SK-N-SH (cell line): ENCODE results near the gene TAOK1. TPM values are rescaled to one million over a fixed set of nuclear protein-coding genes. Genes with fewer than 3 reads are reported as not detected.

ENCODE experiments used
- CTCF ChIA-PET: fragments of 300-600, 350-600 bp; formaldehyde crosslinking; extraction: SDS; loops from one replicate; lab custom pipeline; 2021; lab: Yijun Ruan, JAX
- POLR2A ChIA-PET: fragments of 350-600 bp; sonication (Branson Sonifier 250); formaldehyde crosslinking; extraction: SDS; loops from one replicate; lab custom pipeline; 2020; ENCODE audit warnings: antibody characterized with exemption, inconsistent platforms; lab: Yijun Ruan, JAX
- DNase-seq: peaks from one replicate; pipeline ENCODE4 v3.0.0; 2012
- H2AFZ ChIP-seq: fragments of 200-600 bp; sonication (generic); 2 replicates; pipeline ENCODE4 v1.8.1; 2016; ENCODE audit warnings: antibody characterized with exemption, mild to moderate bottlenecking, low read depth
- H3F3A ChIP-seq: fragments of 200-600 bp; sonication (generic); replicated peaks from 2 replicates; pipeline ENCODE3; 2016; ENCODE audit warnings: antibody characterized with exemption, mild to moderate bottlenecking; ENCODE audit not compliant: insufficient read depth
- H3K27ac ChIP-seq, 2 experiments: fragments of 200-500 bp in 1 of 2; fragments of 200-600 bp in 1 of 2; sonication (Bioruptor generic) in 1 of 2; sonication (generic), shearing (Covaris generic) in 1 of 2; 2 replicates each; pipeline versions ENCODE4 v1.5.1 to v1.6.1; 2014 to 2016; ENCODE audit warnings: low read depth in 2 of 2, inconsistent platforms in 1 of 2, low read length in 1 of 2, mild to moderate bottlenecking in 1 of 2, mixed read lengths in 1 of 2
- H3K27me3 ChIP-seq: fragments of 200-600 bp; sonication (generic), shearing (Covaris generic); 2 replicates; pipeline ENCODE4 v1.6.1; 2016; ENCODE audit warnings: mixed run types; ENCODE audit not compliant: insufficient read depth
- H3K36me3 ChIP-seq, 2 experiments: fragments of 200-500 bp in 1 of 2; fragments of 200-600 bp in 1 of 2; sonication (Bioruptor generic) in 1 of 2; sonication (generic) in 1 of 2; replicated peaks in 1 of 2; 2 replicates each; pipeline versions ENCODE3 to v1.5.1; 2014 to 2016; ENCODE audit warnings: low read length in 1 of 2, mild to moderate bottlenecking in 1 of 2; ENCODE audit not compliant: insufficient read depth in 2 of 2, control insufficient read depth in 1 of 2
- H3K4me1 ChIP-seq, 2 experiments: fragments of 200-500 bp in 1 of 2; fragments of 200-600 bp in 1 of 2; sonication (Bioruptor generic) in 1 of 2; sonication (generic), shearing (Covaris generic) in 1 of 2; 2 replicates each; pipeline versions ENCODE4 v1.5.1 to v1.6.1; 2014 to 2016; ENCODE audit warnings: low read depth in 1 of 2, low read length in 1 of 2, mixed run types in 1 of 2; ENCODE audit not compliant: insufficient read depth in 2 of 2, control insufficient read depth in 1 of 2
- H3K4me2 ChIP-seq: fragments of 200-600 bp; sonication (generic), shearing (Covaris generic); 2 replicates; pipeline ENCODE4 v1.6.1; 2017; ENCODE audit warnings: mixed run types
- H3K4me3 ChIP-seq, 2 experiments: fragments of 200-500 bp in 1 of 2; fragments of 200-600 bp in 1 of 2; sonication (Bioruptor generic) in 1 of 2; sonication (generic), shearing (Covaris generic) in 1 of 2; 2 replicates each; pipeline versions ENCODE4 v1.5.1 to v1.8.1; 2014 to 2016; ENCODE audit warnings: low read depth in 2 of 2, inconsistent platforms in 1 of 2, low read length in 1 of 2, mild to moderate bottlenecking in 1 of 2, mixed read lengths in 1 of 2, moderate library complexity in 1 of 2
- H3K79me2 ChIP-seq: fragments of 200-600 bp; sonication (generic); 2 replicates; pipeline ENCODE4 v1.8.1; 2017; ENCODE audit warnings: mild to moderate bottlenecking; ENCODE audit not compliant: insufficient read depth
- H3K9ac ChIP-seq: fragments of 200-600 bp; sonication (generic); 2 replicates; pipeline ENCODE4 v1.6.1; 2017; ENCODE audit warnings: mixed run types
- H3K9me2 ChIP-seq: fragments of 200-600 bp; sonication (generic); 2 replicates; pipeline ENCODE4 v1.6.1; 2017; ENCODE audit warnings: mixed run types
- H3K9me3 ChIP-seq: fragments of 200-600 bp; sonication (generic); 2 replicates; pipeline ENCODE4 v1.6.1; 2017; ENCODE audit warnings: mixed run types, mild to moderate bottlenecking, moderate library complexity
- H4K20me1 ChIP-seq: fragments of 200-600 bp; sonication (generic); 2 replicates; pipeline ENCODE4 v1.6.1; 2017; ENCODE audit warnings: mild to moderate bottlenecking, mixed run types; ENCODE audit not compliant: insufficient read depth
- EZH2phosphoT487 ChIP-seq: fragments of 200-600 bp; sonication (generic); IDR thresholded peaks from 2 replicates; pipeline ENCODE4 v1.6.1; 2017; ENCODE audit warnings: low read depth, mixed run types, mild to moderate bottlenecking, antibody characterized with exemption, moderate library complexity, borderline replicate concordance
- GABPA ChIP-seq: IDR thresholded peaks from 2 replicates; pipeline ENCODE4 v1.4.0; 2012; ENCODE audit warnings: low read depth, mild to moderate bottlenecking
- GATA2 ChIP-seq: sonication (generic); formaldehyde crosslinking; IDR thresholded peaks from 2 replicates; pipeline ENCODE4 v1.5.0; 2020; ENCODE audit warnings: mild to moderate bottlenecking, missing genetic modification reagents
- JUND ChIP-seq: IDR thresholded peaks from 2 replicates; pipeline ENCODE4 v1.4.0; 2012
- MEF2A ChIP-seq: IDR thresholded peaks from 2 replicates; pipeline ENCODE4 v1.4.0; 2012; ENCODE audit warnings: low read depth, borderline replicate concordance
- NFIC ChIP-seq: IDR thresholded peaks from 2 replicates; pipeline ENCODE4 v1.4.0; 2012; ENCODE audit warnings: borderline replicate concordance
- POLR2AphosphoS5 ChIP-seq: IDR thresholded peaks from 2 replicates; pipeline ENCODE4 v1.6.1; 2012; ENCODE audit warnings: low read depth, low read length
- RAD21 ChIP-seq: IDR thresholded peaks from 2 replicates; pipeline ENCODE4 v1.6.1; 2012; ENCODE audit warnings: mild to moderate bottlenecking, low read length
- TEAD4 ChIP-seq: IDR thresholded peaks from 2 replicates; pipeline ENCODE4 v1.4.0; 2012; ENCODE audit warnings: mild to moderate bottlenecking, borderline replicate concordance; ENCODE audit not compliant: insufficient read depth
- WGBS: methylation state at CpG from one replicate; pipeline ENCODE4 v1.1.6; 2017; ENCODE audit warnings: low lambda C conversion rate; 5-methylcytosine and 5-hydroxymethylcytosine counted together
- polyA plus RNA-seq, 3 experiments: library from polyadenylated mRNA; depleted of rRNA; stranded (reverse); fragments of >200 nt; gene quantifications; 2 replicates each; pipeline ENCODE4 v1.2.3, GENCODE V29; 2012
- TF ChIP-seq, protein P1 (sequence below): IDR thresholded peaks from 2 replicates; pipeline ENCODE4; 2012
- TF ChIP-seq, protein P2 (sequence below): IDR thresholded peaks from 2 replicates; pipeline ENCODE4 v1.6.1; 2012; ENCODE audit warnings: mild to moderate bottlenecking, low read depth, low read length, moderate library complexity
- TF ChIP-seq, protein P3 (sequence below): IDR thresholded peaks from 2 replicates; pipeline ENCODE4 v1.4.0; 2012; ENCODE audit warnings: low read depth

TAOK1 gene
- polyA plus RNA-seq, 1 of the 3 experiments (the other 2 are of a cell fraction): 5.9 TPM

DNA sequence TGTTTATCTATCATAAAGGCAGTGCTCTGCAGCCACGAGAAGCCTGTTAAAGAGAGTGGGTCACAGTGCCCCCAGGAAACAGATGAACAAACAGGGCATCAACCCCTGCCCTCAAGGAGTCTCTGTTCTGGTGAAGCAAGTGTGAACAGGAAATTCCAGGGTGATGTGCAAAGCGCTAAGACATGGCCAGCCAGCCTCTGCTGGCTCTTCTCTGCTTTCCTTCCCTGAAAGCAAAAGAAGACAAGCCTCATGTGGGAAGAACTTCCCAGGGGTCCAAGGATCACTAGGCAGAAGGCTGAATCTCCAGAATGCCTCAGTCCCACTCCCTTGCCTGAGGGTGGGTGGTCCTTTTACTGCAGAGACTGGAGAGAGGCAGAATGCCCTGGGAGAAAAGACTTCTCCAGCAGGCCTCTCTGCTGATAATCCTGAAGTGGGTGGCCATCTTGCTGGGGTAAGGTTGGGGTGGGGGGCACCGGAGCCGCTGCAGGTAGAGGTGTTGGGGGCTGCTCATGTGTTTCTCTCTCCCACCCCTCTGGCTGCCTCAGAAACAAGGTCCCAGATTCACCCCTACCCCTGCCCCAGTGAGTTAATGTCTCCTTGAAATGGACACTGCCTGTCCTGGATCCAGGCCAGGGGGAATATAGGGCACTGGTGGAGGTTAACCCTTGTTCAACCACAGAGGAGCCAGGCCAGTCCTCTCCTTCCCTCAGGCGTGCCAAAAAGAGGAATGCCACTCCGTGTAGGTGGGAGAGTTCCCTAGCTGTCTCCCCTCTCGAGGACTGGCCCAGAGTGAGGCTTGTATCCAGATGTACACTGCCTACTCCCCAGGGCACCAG lies 205.2 kb downstream of the TAOK1 start (continued):
- TF ChIP-seq, protein P1, sequence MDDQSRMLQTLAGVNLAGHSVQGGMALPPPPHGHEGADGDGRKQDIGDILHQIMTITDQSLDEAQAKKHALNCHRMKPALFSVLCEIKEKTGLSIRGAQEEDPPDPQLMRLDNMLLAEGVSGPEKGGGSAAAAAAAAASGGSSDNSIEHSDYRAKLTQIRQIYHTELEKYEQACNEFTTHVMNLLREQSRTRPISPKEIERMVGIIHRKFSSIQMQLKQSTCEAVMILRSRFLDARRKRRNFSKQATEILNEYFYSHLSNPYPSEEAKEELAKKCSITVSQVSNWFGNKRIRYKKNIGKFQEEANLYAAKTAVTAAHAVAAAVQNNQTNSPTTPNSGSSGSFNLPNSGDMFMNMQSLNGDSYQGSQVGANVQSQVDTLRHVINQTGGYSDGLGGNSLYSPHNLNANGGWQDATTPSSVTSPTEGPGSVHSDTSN: no peak
- TF ChIP-seq, protein P2, sequence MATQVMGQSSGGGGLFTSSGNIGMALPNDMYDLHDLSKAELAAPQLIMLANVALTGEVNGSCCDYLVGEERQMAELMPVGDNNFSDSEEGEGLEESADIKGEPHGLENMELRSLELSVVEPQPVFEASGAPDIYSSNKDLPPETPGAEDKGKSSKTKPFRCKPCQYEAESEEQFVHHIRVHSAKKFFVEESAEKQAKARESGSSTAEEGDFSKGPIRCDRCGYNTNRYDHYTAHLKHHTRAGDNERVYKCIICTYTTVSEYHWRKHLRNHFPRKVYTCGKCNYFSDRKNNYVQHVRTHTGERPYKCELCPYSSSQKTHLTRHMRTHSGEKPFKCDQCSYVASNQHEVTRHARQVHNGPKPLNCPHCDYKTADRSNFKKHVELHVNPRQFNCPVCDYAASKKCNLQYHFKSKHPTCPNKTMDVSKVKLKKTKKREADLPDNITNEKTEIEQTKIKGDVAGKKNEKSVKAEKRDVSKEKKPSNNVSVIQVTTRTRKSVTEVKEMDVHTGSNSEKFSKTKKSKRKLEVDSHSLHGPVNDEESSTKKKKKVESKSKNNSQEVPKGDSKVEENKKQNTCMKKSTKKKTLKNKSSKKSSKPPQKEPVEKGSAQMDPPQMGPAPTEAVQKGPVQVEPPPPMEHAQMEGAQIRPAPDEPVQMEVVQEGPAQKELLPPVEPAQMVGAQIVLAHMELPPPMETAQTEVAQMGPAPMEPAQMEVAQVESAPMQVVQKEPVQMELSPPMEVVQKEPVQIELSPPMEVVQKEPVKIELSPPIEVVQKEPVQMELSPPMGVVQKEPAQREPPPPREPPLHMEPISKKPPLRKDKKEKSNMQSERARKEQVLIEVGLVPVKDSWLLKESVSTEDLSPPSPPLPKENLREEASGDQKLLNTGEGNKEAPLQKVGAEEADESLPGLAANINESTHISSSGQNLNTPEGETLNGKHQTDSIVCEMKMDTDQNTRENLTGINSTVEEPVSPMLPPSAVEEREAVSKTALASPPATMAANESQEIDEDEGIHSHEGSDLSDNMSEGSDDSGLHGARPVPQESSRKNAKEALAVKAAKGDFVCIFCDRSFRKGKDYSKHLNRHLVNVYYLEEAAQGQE: no peak

DNA sequence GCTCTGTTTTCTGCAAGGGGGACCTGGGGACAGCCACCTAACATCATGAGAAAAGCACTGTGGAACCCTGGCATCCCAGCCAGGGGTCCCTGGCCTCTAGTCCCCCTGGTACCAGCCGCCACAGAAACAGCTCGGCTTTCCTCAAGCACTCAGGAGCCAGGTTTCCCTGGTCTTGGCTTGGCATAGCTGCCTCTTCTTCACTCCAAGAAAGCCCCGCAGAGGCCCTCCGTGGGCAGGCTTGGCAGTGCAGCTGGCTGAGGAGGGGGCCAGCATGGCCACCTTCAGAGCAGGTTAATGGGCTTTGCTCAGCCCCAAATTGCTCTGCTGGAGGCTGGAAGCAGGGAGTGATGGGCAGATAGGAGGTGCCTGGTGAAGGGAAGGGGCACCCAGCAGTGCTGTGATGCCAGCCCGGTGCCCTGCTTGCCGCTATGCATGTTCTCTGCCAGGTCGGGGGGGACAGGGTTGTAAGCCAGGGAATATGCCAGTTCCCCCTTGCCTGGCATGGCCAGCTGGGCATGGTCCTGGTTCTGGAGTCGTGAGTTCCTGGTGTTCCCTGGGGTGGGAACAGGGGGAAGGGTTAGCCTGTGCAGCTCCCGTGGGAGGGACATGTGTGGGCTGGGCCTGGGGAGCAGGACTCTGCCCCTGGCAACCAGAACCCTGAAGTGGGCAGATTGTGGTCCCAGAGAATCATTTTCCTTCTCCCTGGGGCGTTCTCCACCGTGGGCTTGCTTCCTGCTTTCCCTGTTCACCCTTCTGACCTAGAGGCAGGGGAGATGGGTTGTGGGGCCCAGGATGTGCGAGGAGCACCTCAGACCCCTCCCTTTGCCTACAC lies 206.0 kb downstream of the TAOK1 start:
- Histone ChIP-seq H3K9ac (no peak overlapping the region), H3F3A (peaks cover 15% of the 10 kb centered on the region), H3K36me3 (no peaks in the 10 kb centered on the region), H3K4me2 (0 out of 2 replicates have a peak overlapping the region, but pooled peaks have one; percentile 4), H2AFZ (no peak overlapping the region), H3K4me3 (peak overlapping the region in 1 of 2 experiments; percentile 89; a peak in 1 of 4 replicates), H3K27ac (peak overlapping the region in 1 of 2 experiments; percentile 91; a peak in 2 of 4 replicates), H4K20me1 (peaks cover 4% of the 10 kb centered on the region; the same call in 1 of the 2 replicates), H3K9me2 (no peaks in the 10 kb centered on the region)
- 77% methylated on average over 6 of the region's 12 CpGs for WGBS
- DNase-seq: no peak
- CTCF ChIA-PET: interaction anchor here (0.5 to 2.1 kb wide), 7 partner anchors 11 to 497 kb away, joined by 3 to 7 read pairs (median 3); no protein-coding TSS in a partner anchor
- no peak for TF ChIP-seq JUND
- TF ChIP-seq GATA2 (CRISPR knock-in tag): peak; percentile 51; the same call in 1 of the 2 replicates
- TF ChIP-seq, all 33 proteins: peak for 1
- peaks cover 19 to 57% of the 10 kb centered on the region in 2 experiments for H3K4me1 ChIP-seq
- POLR2A ChIA-PET: interaction anchor here (0.6 to 0.9 kb wide), 3 partner anchors 25 to 28 kb away, joined by 3 read pairs; no protein-coding TSS in a partner anchor
- H3K9me3 ChIP-seq: no peaks in the 10 kb centered on the region
- H3K79me2 ChIP-seq: peaks cover 28% of the 10 kb centered on the region
- no peaks in the 10 kb centered on the region for H3K27me3 ChIP-seq

DNA sequence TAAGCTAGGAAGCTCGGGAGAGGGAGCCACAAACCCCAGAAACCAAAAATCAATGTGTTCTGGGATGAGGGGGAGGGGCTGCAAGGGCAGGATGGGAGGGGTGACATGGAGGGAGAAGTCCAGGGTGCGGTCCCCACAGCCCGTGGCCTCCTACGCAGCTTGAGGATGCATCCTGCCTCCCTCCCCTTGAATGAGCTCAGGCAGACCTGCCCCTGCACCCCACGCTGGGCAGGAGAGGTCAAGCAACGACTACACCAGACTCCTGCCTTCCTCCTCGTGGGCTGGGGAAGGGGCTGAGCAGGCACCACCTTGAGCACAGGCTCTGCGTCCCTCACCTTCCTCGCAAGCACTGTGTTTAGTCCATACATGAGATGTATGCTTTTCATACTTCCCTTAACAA lies 206.6 kb downstream of the TAOK1 start:
- ChIA-PET CTCF (interaction anchor here (1.0 to 2.1 kb wide), 8 partner anchors 10 to 496 kb away, joined by 3 to 7 read pairs (median 4); no protein-coding TSS in a partner anchor), POLR2A (interaction anchor here (0.6 to 0.9 kb wide), 2 partner anchors 28 to 181 kb away, joined by 3 read pairs; no protein-coding TSS in a partner anchor)
- peaks cover 16 to 56% of the 10 kb centered on the region in 2 experiments for H3K4me1 ChIP-seq
- no peaks in the 10 kb centered on the region for H3K36me3 ChIP-seq
- peaks cover 4% of the 10 kb centered on the region; the same call in 1 of the 2 replicates for H4K20me1 ChIP-seq
- H3K4me3 ChIP-seq: no peak overlapping the region
- peak overlapping the region in 1 of 2 experiments; percentile 91; a peak in 1 of 4 replicates for H3K27ac ChIP-seq
- 91% methylated on average over 5 of the region's 9 CpGs for WGBS
- H3F3A ChIP-seq: peaks cover 10% of the 10 kb centered on the region
- no peaks in the 10 kb centered on the region for H3K9me2 ChIP-seq
- H3K27me3 ChIP-seq: no peaks in the 10 kb centered on the region
- H3K79me2 ChIP-seq: peaks cover 28% of the 10 kb centered on the region
- H3K9me3 ChIP-seq: no peaks in the 10 kb centered on the region
- no peak overlapping the region for H2AFZ ChIP-seq
- no peak overlapping the region for H3K4me2 ChIP-seq
- H3K9ac ChIP-seq: no peak overlapping the region
- no peak for DNase-seq
- TF ChIP-seq POLR2AphosphoS5 (no peak), EZH2phosphoT487 (no peak), RAD21 (no peak), GABPA (no peak), TEAD4 (no peak), MEF2A (no peak), NFIC (no peak)
- TF ChIP-seq, protein P3, sequence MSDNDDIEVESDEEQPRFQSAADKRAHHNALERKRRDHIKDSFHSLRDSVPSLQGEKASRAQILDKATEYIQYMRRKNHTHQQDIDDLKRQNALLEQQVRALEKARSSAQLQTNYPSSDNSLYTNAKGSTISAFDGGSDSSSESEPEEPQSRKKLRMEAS: no peak
- TF ChIP-seq, protein P2: no peak
